HepG2 (cell line): Measurements from ENCODE around the gene MLLT10. TPM values are rescaled to one million over a fixed set of nuclear protein-coding genes. Genes with fewer than 3 reads are reported as not detected.

ENCODE experiments used
- EED ChIP-seq: sonication (generic); formaldehyde crosslinking; IDR thresholded peaks from 2 replicates; pipeline ENCODE4 v1.5.0; 2020; ENCODE audit warnings: mild to moderate bottlenecking, missing genetic modification reagents
- EHMT2 ChIP-seq: fragments of 200-600 bp; sonication (generic); IDR thresholded peaks from 2 replicates; pipeline ENCODE4 v1.7.0; 2017; ENCODE audit warnings: antibody characterized with exemption, low read depth, low read length, borderline replicate concordance
- NR1H2 ChIP-seq: sonication (generic); formaldehyde crosslinking; IDR thresholded peaks from 2 replicates; pipeline ENCODE4 v1.8.1; 2022; ENCODE audit warnings: low read depth, missing genetic modification reagents, borderline replicate concordance
- PBX3 ChIP-seq: sonication (generic); formaldehyde crosslinking; IDR thresholded peaks from 2 replicates; pipeline ENCODE4 v1.8.1; 2023; ENCODE audit warnings: missing genetic modification reagents, inconsistent platforms, borderline replicate concordance
- SIN3A ChIP-seq: IDR thresholded peaks from 2 replicates; pipeline ENCODE4 v1.6.1; 2011; ENCODE audit warnings: low read depth, mild to moderate bottlenecking, control low read depth, low read length, borderline replicate concordance
- SKIL ChIP-seq: sonication (generic); formaldehyde crosslinking; IDR thresholded peaks from 2 replicates; pipeline ENCODE4 v1.8.0; 2022; ENCODE audit warnings: missing genetic modification reagents, mild to moderate bottlenecking, moderate library complexity, borderline replicate concordance
- SNAI1 ChIP-seq: sonication (generic); formaldehyde crosslinking; IDR thresholded peaks from 2 replicates; pipeline ENCODE4 v1.5.0; 2020; ENCODE audit warnings: mild to moderate bottlenecking, missing genetic modification reagents, borderline replicate concordance
- TBL1XR1 ChIP-seq: fragments of 150-350 bp; IDR thresholded peaks from 2 replicates; pipeline ENCODE4 v1.6.1; 2014; ENCODE audit warnings: borderline replicate concordance, low read length; ENCODE audit not compliant: partially characterized antibody
- XRCC5 ChIP-seq: fragments of 200-400 bp; formaldehyde crosslinking; optimal IDR thresholded peaks from 2 replicates; pipeline ENCODE3; 2017; ENCODE audit warnings: mild to moderate bottlenecking, low read length
- ZFAT ChIP-seq: sonication (generic); formaldehyde crosslinking; conservative IDR thresholded peaks from 2 replicates; pipeline ENCODE4 v1.8.1; 2023; ENCODE audit warnings: missing genetic modification reagents, inconsistent platforms
- ZNF30 ChIP-seq: sonication (generic); formaldehyde crosslinking; IDR thresholded peaks from 2 replicates; pipeline ENCODE4 v1.5.0; 2020; ENCODE audit warnings: mild to moderate bottlenecking, missing genetic modification reagents
- ZNF34 ChIP-seq: sonication (generic); formaldehyde crosslinking; IDR thresholded peaks from 2 replicates; pipeline ENCODE4 v1.4.0; 2020; ENCODE audit warnings: mild to moderate bottlenecking, missing genetic modification reagents, borderline replicate concordance
- ZNF441 ChIP-seq: sonication (generic); formaldehyde crosslinking; IDR thresholded peaks from 2 replicates; pipeline ENCODE4 v1.7.0; 2021; ENCODE audit warnings: missing genetic modification reagents, borderline replicate concordance
- ZNF512 ChIP-seq: sonication (generic); formaldehyde crosslinking; IDR thresholded peaks from 2 replicates; pipeline ENCODE4 v1.4.0; 2020; ENCODE audit warnings: mild to moderate bottlenecking, missing genetic modification reagents
- ZNF556 ChIP-seq: sonication (generic); formaldehyde crosslinking; IDR thresholded peaks from 2 replicates; pipeline ENCODE4 v1.4.0; 2020; ENCODE audit warnings: mild to moderate bottlenecking, missing genetic modification reagents, borderline replicate concordance
- ZNF614 ChIP-seq: IDR thresholded peaks from 2 replicates; pipeline ENCODE4 v1.6.1; 2018; ENCODE audit warnings: missing biosample characterization, missing genetic modification reagents, inconsistent platforms, borderline replicate concordance
- ZNF761 ChIP-seq: sonication (generic); formaldehyde crosslinking; conservative IDR thresholded peaks from 2 replicates; pipeline ENCODE4 v1.4.0; 2020; ENCODE audit warnings: mild to moderate bottlenecking, missing genetic modification reagents
- ZNF83 ChIP-seq: sonication (generic); formaldehyde crosslinking; IDR thresholded peaks from 2 replicates; pipeline ENCODE4 v1.4.0; 2020; ENCODE audit warnings: missing genetic modification reagents, mild to moderate bottlenecking, borderline replicate concordance
- polyA plus RNA-seq, 8 experiments: library from polyadenylated mRNA; depleted of rRNA in 3 of 8; stranded (reverse) in 7 of 8; unstranded in 1 of 8; fragments of >200 nt; fragmentation: Illumina TruSeq in 4 of 8; extraction: Trizol in 4 of 8; gene quantifications; 2 replicates each; pipeline versions ENCODE4 v1.2.1 to v1.2.3, GENCODE V29; 2011 to 2016; ENCODE audit warnings: low read depth in 4 of 8, missing spikeins in 1 of 8, mixed read lengths in 1 of 8; ENCODE audit not compliant: insufficient read depth in 1 of 8
- total RNA-seq, 5 experiments: library from RNA; depleted of rRNA; stranded (reverse); fragments of >200 nt; fragmentation: Illumina TruSeq; extraction: Trizol; gene quantifications; 2 replicates each; pipeline ENCODE4 v1.2.3, GENCODE V29; 2016; ENCODE audit warnings: low read depth in 1 of 5

The MLLT10 gene
- total and polyA plus RNA-seq, 2 of the 13 experiments (the other 11 are each of a cell fraction or from before 2014, with no cell fraction given) = 51.3 to 84.1 TPM

- TF ChIP-seq SKIL (CRISPR knock-in tag) (peak; percentile 37; the same call in 1 of the 2 replicates), SIN3A (0 out of 2 replicates have a peak, but pooled peaks have one; percentile 24), ZNF441 (no peak; the same call in 1 of the 2 replicates), EHMT2 (no peak), ZNF761 (CRISPR knock-in tag) (no peak), NR1H2 (CRISPR knock-in tag) (no peak), ZFAT (CRISPR knock-in tag) (peak; percentile 82; the same call in 1 of the 2 replicates), EED (CRISPR knock-in tag) (no peak), ZNF512 (CRISPR knock-in tag) (0 out of 2 replicates have a peak, but pooled peaks have one; percentile 60), PBX3 (CRISPR knock-in tag) (no peak), ZNF30 (CRISPR knock-in tag) (no peak), ZNF34 (CRISPR knock-in tag) (no peak), XRCC5 (peak; percentile 64), SNAI1 (CRISPR knock-in tag) (no peak), ZNF614 (CRISPR knock-in tag) (no peak), TBL1XR1 (no peak), ZNF83 (peak; percentile 89), ZNF556 (no peak)
Measured at GRCh38 chr10:21494191-21495001, 39.6 kb upstream of the MLLT10 start (continued).
